GM03348 (cell line): ENCODE results near the gene ITGA3.

Experiments
- DNase-seq: peaks from one replicate; pipeline ENCODE4 v3.0.0; 2012; ENCODE audit warnings: low spot score

Gene ITGA3

GRCh38 chr17:50055426-50056216 lies at the start of gene ITGA3:
ITGA3 (plus strand) TSS chr17:50056110; CDS start chr17:50056440, 330 bp downstream.
- DNase-seq: peak; percentile 88

- DNase-seq: no peak
Observed at GRCh38 chr17:50009282-50009681, 46.6 kb upstream of the ITGA3 start.

GRCh38 chr17:50013079-50013478 lies 42.8 kb upstream of the ITGA3 start:
- no peak for DNase-seq

DNA sequence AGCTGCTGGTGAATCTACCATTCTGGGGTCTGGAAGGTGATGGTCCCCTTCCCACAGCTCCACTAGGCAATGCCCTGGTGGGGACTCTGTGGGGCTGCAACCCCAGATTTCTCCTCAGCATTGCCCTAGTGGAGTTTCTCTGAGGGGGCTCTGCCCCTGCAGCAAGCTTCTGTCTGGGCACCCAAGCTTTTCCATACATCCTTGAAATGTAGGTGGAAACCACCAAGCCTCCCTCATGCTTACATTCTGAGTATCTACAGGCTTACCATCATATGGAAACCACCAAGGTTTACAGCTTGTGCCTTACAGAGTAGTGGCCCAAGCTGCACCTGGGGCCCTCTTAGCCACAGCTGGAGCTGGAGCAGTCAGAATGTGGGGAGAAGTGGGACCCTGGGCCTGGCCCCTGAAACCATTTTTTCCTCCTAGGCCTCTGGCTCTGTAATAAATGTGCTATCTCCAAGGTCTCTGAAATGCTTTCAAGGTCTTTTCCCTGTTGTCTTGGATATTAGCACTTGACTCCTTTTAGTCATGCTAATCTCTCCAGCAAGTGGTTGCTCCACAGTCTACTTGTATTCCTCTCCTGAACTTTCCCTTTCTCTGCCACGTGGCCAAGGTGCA lies 41.3 kb upstream of the ITGA3 start:
- no peak for DNase-seq

GRCh38 chr17:50015146-50015545 lies 40.8 kb upstream of the ITGA3 start:
- DNase-seq: no peak

DNA sequence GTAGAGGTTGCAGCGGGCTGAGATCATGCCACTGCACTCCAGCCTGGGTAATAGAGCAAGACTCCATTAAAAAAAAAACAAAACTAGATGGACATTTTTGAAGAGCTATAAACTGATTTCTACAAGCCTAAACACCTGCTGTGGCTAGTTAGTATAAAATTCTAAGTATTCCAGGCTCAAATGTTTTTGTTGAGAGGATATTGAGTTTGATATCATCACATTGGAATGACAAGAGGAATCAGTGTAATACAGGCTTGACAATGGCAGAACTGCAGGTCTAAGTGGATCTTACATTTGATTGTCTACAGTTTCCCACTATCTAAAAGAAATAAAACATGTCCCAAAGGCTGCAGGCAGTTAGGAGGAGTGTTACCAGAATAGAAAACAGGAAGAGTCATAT lies 37.0 kb upstream of the ITGA3 start:
- no peak for DNase-seq

DNA sequence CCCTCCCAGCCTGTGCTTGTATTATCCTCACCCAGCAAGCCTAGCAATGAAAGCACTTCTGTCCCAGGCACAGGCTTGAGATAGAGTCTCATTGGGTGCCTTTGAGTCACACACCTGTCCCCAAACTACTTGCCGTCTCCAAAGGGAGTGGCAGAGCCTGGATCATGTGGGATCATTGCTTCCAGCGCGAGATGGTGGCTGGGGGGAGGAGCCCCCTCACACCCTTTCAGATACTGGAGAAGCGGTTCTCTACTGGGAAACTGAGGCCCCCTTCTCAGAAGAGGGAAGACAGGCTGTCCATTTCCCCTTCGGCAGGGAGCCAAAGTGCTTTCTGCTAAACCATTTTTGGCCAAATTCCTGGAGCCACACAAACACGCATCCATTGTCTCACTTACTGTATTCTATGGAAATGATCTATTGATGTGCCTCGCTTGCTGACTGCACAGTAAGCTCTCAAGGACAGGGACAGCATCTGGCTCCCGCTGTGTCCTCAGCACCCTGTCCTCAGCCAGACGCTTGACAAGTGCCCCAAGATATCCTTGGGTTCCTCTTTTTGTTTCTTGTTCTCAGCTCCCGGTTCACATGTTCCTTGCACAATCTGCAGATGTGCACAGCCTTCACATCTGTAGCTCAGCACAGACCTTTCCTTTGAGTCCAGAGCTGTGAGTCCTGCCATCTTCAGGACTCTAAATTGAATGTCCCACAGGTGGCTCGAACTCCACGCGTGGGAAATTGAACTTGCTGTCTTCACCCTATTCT lies 34.9 kb upstream of the ITGA3 start:
- no peak for DNase-seq

GRCh38 chr17:50021681-50022370 lies 34.1 kb upstream of the ITGA3 start:
- DNase-seq: no peak

GRCh38 chr17:50022463-50023130 lies 33.3 kb upstream of the ITGA3 start:
- DNase-seq: no peak

GRCh38 chr17:50023520-50023919 lies 32.4 kb upstream of the ITGA3 start:
- no peak for DNase-seq

DNA sequence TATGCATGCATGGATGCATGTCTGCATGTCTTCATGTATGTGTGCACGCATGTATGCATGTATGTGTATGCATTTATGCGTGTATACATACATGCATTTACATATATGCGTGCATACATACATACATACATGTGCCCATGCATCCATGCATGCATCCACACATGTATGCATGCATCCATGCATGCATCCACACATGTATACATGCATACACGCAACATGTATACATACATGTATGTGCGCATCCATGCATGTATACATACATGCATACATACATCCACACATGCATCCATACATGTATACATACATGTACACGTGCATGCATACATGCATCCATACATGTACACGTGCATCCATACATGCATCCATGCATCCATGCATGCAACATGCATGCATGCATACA lies 31.1 kb upstream of the ITGA3 start:
- no peak for DNase-seq

GRCh38 chr17:50026046-50026675 lies 29.7 kb upstream of the ITGA3 start:
- DNase-seq: no peak

- peak; percentile 91 for DNase-seq
Observed at GRCh38 chr17:50026837-50027171, 29.1 kb upstream of the ITGA3 start.

GRCh38 chr17:50027172-50027880 lies 28.6 kb upstream of the ITGA3 start:
- peak; percentile 94 for DNase-seq

GRCh38 chr17:50027881-50028735 lies 27.8 kb upstream of the ITGA3 start:
- DNase-seq: peak; percentile 92

DNA sequence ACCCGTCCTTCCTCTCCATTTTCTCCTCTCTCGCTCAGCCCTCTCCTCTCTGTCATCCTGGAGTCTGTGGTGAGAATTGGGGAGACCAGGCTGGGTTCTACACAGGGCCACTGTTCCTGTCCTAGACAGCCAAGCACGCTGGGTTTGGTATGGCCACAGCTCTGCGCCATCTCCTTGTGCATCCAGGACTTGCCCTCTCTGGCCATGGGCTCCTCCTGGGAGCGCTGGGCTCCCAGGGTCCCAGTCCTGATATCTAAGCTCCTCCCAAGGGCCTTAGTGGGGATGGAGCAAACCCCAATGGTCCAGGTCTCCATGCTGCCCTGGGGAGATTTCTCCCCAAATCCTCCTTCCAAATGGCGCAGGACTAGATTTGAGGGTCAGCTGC lies 27.2 kb upstream of the ITGA3 start:
- no peak for DNase-seq

DNA sequence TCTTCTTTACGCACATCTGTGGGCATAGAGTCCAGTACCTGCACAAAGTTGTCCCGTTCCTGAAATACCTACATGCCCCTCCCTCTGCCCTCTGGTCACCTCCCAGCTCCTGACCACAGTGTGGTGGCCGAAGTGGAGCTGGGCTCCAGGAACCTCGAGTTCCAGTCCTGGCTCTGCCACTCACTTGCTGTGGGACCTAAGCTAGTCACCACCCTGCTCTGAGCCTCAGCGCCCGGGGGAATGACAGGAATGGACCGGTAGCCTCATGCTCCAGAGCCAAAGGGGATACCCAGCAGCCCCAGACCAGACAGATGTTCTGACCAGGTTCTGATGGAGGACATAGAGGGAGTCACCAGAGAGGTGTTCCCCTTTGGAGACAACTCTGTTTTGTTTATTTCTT lies 26.7 kb upstream of the ITGA3 start:
- no peak for DNase-seq

GRCh38 chr17:50033316-50033715 lies 22.6 kb upstream of the ITGA3 start:
- no peak for DNase-seq

- no peak for DNase-seq
Observed at GRCh38 chr17:50034498-50035364, 21.2 kb upstream of the ITGA3 start.
